ENCODE results near the gene SEC61A1. TPM values are rescaled to one million over a fixed set of nuclear protein-coding genes. Genes with fewer than 3 reads are reported as not detected.

The SEC61A1 gene
- total and polyA plus RNA-seq, 5 donors from 2014 or later = 112 to 127 (median 125) TPM

- no peak for ATAC-seq (ENCODE audit: low read depth in 2 of 2)
- Histone ChIP-seq H3K9me3 (ENCODE audit: control insufficient read depth in 2 of 2, low read length in 2 of 2) (no peaks in the 10 kb centered on the region), H3K36me3 (ENCODE audit: control insufficient read depth, insufficient read depth, low read length) (peaks cover 78% of the 10 kb centered on the region), H3K27ac (ENCODE audit: insufficient read depth, low read length, poor library complexity, severe bottlenecking) (no peak overlapping the region), H3K27me3 (ENCODE audit: control insufficient read depth, insufficient read depth, low read length) (no peaks in the 10 kb centered on the region), H3K4me1 (ENCODE audit: control insufficient read depth, insufficient read depth, low read length, poor library complexity, severe bottlenecking) (no peaks in the 10 kb centered on the region), H3K4me3 (ENCODE audit: low read depth, low read length) (no peak overlapping the region)
- Mint-ChIP-seq H3K27ac (no peak overlapping the region), H3K27me3 (no peaks in the 10 kb centered on the region), H3K9me3 (no peaks in the 10 kb centered on the region), H3K36me3 (peaks cover 57% of the 10 kb centered on the region), H3K4me3 (no peak overlapping the region), H3K4me1 (peaks cover 0 to 4% (median 0%) of the 10 kb centered on the region in 4 donors)
- DNase-seq = no peak
These were observed 51.0 kb downstream of the SEC61A1 start for GRCh38 chr3:128103136-128103676.

GRCh38 chr3:128107834-128108233 is 55.6 kb downstream of the SEC61A1 start:
- no peaks in the 10 kb centered on the region for H3K9me3 Mint-ChIP-seq
- peaks cover 8 to 21% (median 16%) of the 10 kb centered on the region in 4 donors for H3K4me1 Mint-ChIP-seq
- H3K36me3 Mint-ChIP-seq = peaks cover 43% of the 10 kb centered on the region
- DNase-seq = no peak
- Histone ChIP-seq H3K27ac (ENCODE audit: insufficient read depth, low read length, poor library complexity, severe bottlenecking) (no peak overlapping the region), H3K27me3 (ENCODE audit: control insufficient read depth, insufficient read depth, low read length) (no peaks in the 10 kb centered on the region), H3K36me3 (ENCODE audit: control insufficient read depth, insufficient read depth, low read length) (peaks cover 33% of the 10 kb centered on the region), H3K4me3 (ENCODE audit: low read depth, low read length) (no peak overlapping the region), H3K9me3 (ENCODE audit: control insufficient read depth in 2 of 2, low read length in 2 of 2) (no peaks in the 10 kb centered on the region), H3K4me1 (ENCODE audit: control insufficient read depth, insufficient read depth, low read length, poor library complexity, severe bottlenecking) (peaks cover 14% of the 10 kb centered on the region)
- H3K27ac Mint-ChIP-seq = no peak overlapping the region
- H3K27me3 Mint-ChIP-seq = no peaks in the 10 kb centered on the region
- H3K4me3 Mint-ChIP-seq = no peak overlapping the region
- no peak for ATAC-seq (ENCODE audit: low read depth in 2 of 2)

DNA sequence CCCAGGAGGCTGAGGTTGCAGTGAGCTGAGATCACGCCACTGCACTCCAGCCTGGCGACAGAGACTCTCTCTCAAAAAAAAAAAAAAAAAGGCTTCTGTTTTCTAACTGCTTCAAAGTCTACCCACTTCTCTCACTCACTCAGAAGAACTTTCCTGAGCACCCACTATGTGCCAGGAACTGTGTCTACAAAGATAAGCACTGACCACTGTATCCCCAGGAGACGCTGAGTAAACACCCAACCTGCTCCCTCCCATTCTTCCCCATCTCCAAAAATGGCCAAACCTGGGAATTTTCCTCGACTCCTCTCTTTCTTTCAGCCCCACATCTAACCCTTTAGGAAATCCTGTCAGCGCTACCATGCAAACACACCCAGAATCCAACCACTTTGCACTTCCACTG is 58.9 kb downstream of the SEC61A1 start:
- H3K4me1 Mint-ChIP-seq = peaks cover 32 to 49% (median 38%) of the 10 kb centered on the region in 4 donors
- peaks cover 14% of the 10 kb centered on the region for H3K36me3 ChIP-seq (ENCODE audit: control insufficient read depth, insufficient read depth, low read length)
- peaks cover 37% of the 10 kb centered on the region for H3K4me1 ChIP-seq (ENCODE audit: control insufficient read depth, insufficient read depth, low read length, poor library complexity, severe bottlenecking)
- H3K27ac ChIP-seq (ENCODE audit: insufficient read depth, low read length, poor library complexity, severe bottlenecking) = peak overlapping the region; percentile 80
- no peak overlapping the region for H3K4me3 ChIP-seq (ENCODE audit: low read depth, low read length)
- H3K4me3 Mint-ChIP-seq = no peak overlapping the region
- H3K9me3 Mint-ChIP-seq = no peaks in the 10 kb centered on the region
- DNase-seq (no peak), ATAC-seq (ENCODE audit: low read depth in 2 of 2) (no peak)
- peaks cover 41% of the 10 kb centered on the region for H3K36me3 Mint-ChIP-seq
- H3K27ac Mint-ChIP-seq = peak overlapping the region; percentile 77 to 96 (median 95)
- H3K27me3 ChIP-seq (ENCODE audit: control insufficient read depth, insufficient read depth, low read length) = no peaks in the 10 kb centered on the region
- no peaks in the 10 kb centered on the region for H3K27me3 Mint-ChIP-seq
- no peaks in the 10 kb centered on the region for H3K9me3 ChIP-seq (ENCODE audit: control insufficient read depth in 2 of 2, low read length in 2 of 2)

GRCh38 chr3:128112357-128112968 is 60.2 kb downstream of the SEC61A1 start:
- peak overlapping the region; percentile 59 to 74 (median 60) for H3K4me3 Mint-ChIP-seq
- Histone ChIP-seq H3K4me1 (ENCODE audit: control insufficient read depth, insufficient read depth, low read length, poor library complexity, severe bottlenecking) (peaks cover 37% of the 10 kb centered on the region), H3K27ac (ENCODE audit: insufficient read depth, low read length, poor library complexity, severe bottlenecking) (peak overlapping the region; percentile 80), H3K27me3 (ENCODE audit: control insufficient read depth, insufficient read depth, low read length) (no peaks in the 10 kb centered on the region), H3K4me3 (ENCODE audit: low read depth, low read length) (peak overlapping the region; percentile 43), H3K36me3 (ENCODE audit: control insufficient read depth, insufficient read depth, low read length) (peaks cover 18% of the 10 kb centered on the region), H3K9me3 (ENCODE audit: control insufficient read depth in 2 of 2, low read length in 2 of 2) (no peaks in the 10 kb centered on the region)
- H3K4me1 Mint-ChIP-seq = peaks cover 32 to 52% (median 41%) of the 10 kb centered on the region in 4 donors
- peaks cover 42% of the 10 kb centered on the region for H3K36me3 Mint-ChIP-seq
- H3K27ac Mint-ChIP-seq = peak overlapping the region; percentile 93 to 96 (median 95)
- DNase-seq = peak; percentile 23 to 89 (median 67)
- no peaks in the 10 kb centered on the region for H3K9me3 Mint-ChIP-seq
- ATAC-seq (ENCODE audit: low read depth in 2 of 2) = peak; percentile 85 to 94
- H3K27me3 Mint-ChIP-seq = no peaks in the 10 kb centered on the region

DNA sequence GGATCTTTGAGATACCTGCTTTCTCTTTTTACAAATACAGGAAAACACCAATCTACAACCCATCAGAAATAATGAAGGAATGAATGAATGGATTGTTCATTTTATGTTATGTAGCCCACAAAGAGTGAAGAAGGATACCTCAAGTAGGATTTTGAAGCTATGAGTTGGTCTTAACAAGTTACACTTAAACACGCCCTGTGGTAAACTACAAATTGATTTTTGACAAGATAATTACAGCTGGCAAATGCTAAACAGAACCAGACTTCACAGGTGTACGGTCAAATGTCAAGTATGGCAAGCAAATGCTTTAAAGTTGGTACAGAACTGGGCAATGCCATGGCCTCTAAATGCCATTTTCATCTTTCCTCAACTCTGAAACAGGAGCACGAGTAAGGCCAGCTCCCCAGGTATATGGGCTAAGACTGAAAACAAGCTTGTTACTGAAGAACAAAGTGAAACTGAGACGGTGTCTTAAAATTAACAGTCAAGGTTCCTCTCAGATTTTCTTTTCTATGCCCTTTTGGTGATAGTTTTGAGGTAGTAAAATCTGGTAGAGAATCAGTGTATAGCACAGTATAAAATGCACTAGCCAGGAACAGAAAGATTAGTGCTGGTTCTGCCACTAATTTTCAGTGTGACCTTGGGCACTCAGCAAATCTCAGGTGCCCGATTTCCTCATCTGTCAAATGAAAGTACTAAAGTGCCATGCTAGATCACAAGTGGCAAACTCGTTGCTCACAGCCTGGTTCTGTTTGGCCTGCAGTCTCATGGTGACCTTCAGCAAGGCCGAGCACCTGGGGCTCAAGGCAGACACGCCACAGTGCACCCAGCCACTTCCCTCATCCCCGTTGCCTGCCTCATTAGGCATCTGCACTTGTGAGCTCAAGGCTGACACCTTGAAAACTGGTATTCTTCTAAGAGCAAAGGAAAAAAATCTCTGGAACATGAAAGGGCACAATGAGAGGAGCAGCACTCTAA is 61.9 kb downstream of the SEC61A1 start:
- peak in 2 of 3 donors; percentile 29 to 56 for DNase-seq
- Histone ChIP-seq H3K27me3 (ENCODE audit: control insufficient read depth, insufficient read depth, low read length) (no peaks in the 10 kb centered on the region), H3K9me3 (ENCODE audit: control insufficient read depth in 2 of 2, low read length in 2 of 2) (no peaks in the 10 kb centered on the region), H3K36me3 (ENCODE audit: control insufficient read depth, insufficient read depth, low read length) (peaks cover 23% of the 10 kb centered on the region), H3K27ac (ENCODE audit: insufficient read depth, low read length, poor library complexity, severe bottlenecking) (peak overlapping the region; percentile 80), H3K4me1 (ENCODE audit: control insufficient read depth, insufficient read depth, low read length, poor library complexity, severe bottlenecking) (peaks cover 37% of the 10 kb centered on the region), H3K4me3 (ENCODE audit: low read depth, low read length) (peak overlapping the region; percentile 79)
- Mint-ChIP-seq H3K27ac (peak overlapping the region; percentile 94 to 98 (median 95)), H3K4me1 (peaks cover 33 to 61% (median 49%) of the 10 kb centered on the region in 4 donors), H3K36me3 (peaks cover 45% of the 10 kb centered on the region), H3K27me3 (no peaks in the 10 kb centered on the region), H3K4me3 (peak overlapping the region; percentile 79 to 88 (median 83)), H3K9me3 (no peaks in the 10 kb centered on the region)
- ATAC-seq (ENCODE audit: low read depth in 2 of 2) = peak; percentile 13 to 17

Other genes with a start within 250 kb of the SEC61A1 start
- 1.7 TPM for gene MGLL, start 229.9 kb upstream of the SEC61A1 start, total RNA-seq
- 1 to 10 TPM in 1 of 4 donors, under 1 TPM in 1, not detected in 2; 0.06 to 1.4 TPM for gene MGLL, start 229.9 kb upstream of the SEC61A1 start, polyA plus RNA-seq
- not detected for gene KBTBD12, start 137.2 kb upstream of the SEC61A1 start, total RNA-seq
- gene KBTBD12, start 137.2 kb upstream of the SEC61A1 start, polyA plus RNA-seq = not detected
- gene RUVBL1, start 71.4 kb downstream of the SEC61A1 start, total RNA-seq = 22.9 TPM
- gene RUVBL1, start 71.4 kb downstream of the SEC61A1 start, polyA plus RNA-seq = 10 to 100 TPM; 77.4 to 88.2 (median 82.6) TPM
- gene EEFSEC, start 101.0 kb downstream of the SEC61A1 start, total RNA-seq = 17.5 TPM
- gene EEFSEC, start 101.0 kb downstream of the SEC61A1 start, polyA plus RNA-seq = 10 to 100 TPM; 16.9 to 21.9 (median 19.5) TPM